GM10266 (cell line): Measurements from ENCODE around the gene KLRC3.
"Not testable (repeated sequence)": the region's sequence is repeated elsewhere in the genome, so short reads cannot be mapped to it uniquely, and the experiment has no call there.

Experiments used
- DNase-seq: peaks from one replicate; pipeline ENCODE4 v3.0.0; 2012; ENCODE audit errors: extremely low spot score
- TF ChIP-seq, protein P1 (sequence below): IDR thresholded peaks from 2 replicates; pipeline ENCODE4 v1.5.1; 2012; ENCODE audit warnings: mild to moderate bottlenecking, low read depth; ENCODE audit not compliant: control insufficient read depth, insufficient read depth; ENCODE audit errors: missing control alignments

Gene KLRC3

DNA sequence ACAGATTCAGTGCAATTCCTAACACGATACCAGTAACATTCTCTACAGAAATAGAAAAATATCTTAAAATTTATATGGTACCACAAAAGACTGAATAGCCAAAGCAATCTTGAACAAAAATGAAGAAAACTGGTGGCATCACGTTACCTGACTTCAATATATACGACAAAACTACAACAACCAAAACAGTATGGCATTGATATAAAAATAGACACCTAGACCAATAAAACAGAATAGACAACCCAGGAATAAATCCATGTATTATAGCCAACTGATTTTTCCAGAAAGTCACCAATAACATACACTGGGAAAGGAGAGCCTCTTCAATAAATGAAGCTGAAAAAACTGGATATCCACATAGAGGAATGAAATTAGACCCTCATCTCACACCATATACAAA, 36.2 kb downstream of the KLRC3 start:
- TF ChIP-seq, protein P1, sequence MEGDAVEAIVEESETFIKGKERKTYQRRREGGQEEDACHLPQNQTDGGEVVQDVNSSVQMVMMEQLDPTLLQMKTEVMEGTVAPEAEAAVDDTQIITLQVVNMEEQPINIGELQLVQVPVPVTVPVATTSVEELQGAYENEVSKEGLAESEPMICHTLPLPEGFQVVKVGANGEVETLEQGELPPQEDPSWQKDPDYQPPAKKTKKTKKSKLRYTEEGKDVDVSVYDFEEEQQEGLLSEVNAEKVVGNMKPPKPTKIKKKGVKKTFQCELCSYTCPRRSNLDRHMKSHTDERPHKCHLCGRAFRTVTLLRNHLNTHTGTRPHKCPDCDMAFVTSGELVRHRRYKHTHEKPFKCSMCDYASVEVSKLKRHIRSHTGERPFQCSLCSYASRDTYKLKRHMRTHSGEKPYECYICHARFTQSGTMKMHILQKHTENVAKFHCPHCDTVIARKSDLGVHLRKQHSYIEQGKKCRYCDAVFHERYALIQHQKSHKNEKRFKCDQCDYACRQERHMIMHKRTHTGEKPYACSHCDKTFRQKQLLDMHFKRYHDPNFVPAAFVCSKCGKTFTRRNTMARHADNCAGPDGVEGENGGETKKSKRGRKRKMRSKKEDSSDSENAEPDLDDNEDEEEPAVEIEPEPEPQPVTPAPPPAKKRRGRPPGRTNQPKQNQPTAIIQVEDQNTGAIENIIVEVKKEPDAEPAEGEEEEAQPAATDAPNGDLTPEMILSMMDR = no peak
- no peak for DNase-seq

DNA sequence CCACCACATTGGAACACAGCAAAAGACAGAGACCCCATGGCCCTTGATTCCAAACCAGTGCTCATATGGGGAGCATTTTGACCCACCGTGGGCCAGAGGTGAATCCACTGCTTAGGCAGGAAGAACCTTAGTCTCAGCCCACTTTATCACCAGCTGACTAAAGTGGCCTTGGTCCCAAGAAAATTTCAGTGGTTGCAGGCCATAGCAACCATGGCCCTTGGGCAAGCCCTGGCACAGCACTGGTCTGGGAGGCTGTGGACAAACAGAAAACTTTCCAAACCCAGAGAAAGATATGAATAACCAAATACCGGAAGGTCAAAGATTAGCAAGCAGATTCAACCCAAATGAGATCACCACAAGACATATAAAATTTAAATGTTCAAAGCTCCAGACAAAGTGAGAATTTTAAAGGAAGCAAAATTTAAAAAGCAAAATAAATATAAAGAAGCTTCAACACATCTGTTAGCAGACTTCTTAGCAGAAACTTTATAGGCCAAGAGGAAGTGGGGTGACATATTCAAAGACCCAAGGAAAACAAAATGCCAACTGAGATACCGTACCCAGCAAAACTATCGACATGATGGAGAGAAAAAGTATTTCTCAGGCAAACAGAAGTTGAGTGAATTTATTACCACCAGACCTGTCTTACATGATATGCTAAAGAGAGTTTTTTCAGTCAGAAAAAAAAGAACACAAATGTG, 38.3 kb downstream of the KLRC3 start:
- TF ChIP-seq, protein P1 = no peak
- DNase-seq = no peak

DNA sequence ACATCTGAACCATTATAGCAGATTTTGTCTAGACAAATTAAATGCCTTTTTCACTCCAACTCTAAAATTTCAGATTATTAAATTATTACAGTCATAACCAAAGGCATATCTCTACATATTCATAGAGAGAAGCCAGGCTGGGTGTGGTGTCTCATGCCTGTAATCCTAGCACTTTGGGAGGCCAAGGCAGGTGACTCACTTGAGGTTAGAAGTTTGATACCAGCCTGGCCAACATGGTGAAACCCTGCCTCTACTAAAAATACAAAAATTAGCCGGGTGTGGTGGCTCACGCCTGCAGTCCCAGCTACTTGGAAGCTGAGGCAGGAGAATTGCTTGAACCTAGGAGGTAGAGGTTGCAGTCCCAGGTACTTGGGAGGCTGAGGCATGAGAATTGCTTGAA, 41.7 kb downstream of the KLRC3 start:
- DNase-seq = not testable (repeated sequence)

DNA sequence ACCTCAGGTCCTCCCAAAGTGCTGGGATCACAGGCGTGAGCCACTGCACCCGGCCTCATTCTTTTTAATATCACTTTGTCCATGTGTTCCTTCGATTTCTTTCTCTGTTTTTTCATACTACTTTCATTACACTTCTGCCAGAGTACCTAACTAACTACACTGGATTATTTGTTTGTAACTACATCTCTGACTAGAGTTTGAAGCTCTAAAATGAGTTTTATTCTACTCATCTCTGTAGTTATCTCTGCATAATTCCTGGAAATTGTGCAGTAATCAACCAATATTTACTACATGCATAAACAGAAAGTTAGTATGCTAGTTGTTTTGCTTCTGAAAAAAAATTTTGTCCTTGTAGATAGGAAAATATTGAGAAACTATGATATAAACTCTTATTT, 45.8 kb downstream of the KLRC3 start:
- DNase-seq = no peak
- TF ChIP-seq, protein P1 = no peak

DNA sequence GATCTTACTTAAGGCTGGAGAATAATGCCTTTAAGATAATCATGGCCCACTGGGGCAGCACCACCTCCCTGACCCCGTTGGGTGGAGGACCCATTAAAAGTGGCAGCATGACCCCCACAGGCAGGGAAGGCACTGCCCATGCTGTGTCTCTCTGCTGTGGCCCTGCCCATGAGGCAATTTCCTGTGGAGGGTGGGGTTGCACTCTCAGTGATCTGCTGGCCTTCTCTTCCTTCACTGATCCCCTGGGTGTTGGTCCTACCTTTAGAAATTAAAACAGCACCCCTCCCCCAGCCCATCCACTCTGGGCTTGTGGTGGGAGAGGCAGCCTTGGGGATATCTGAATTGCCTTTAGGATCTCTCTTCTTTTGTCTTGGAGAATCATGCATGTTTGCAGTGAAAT, 47.8 kb downstream of the KLRC3 start:
- DNase-seq = no peak
- TF ChIP-seq, protein P1 = no peak

DNA sequence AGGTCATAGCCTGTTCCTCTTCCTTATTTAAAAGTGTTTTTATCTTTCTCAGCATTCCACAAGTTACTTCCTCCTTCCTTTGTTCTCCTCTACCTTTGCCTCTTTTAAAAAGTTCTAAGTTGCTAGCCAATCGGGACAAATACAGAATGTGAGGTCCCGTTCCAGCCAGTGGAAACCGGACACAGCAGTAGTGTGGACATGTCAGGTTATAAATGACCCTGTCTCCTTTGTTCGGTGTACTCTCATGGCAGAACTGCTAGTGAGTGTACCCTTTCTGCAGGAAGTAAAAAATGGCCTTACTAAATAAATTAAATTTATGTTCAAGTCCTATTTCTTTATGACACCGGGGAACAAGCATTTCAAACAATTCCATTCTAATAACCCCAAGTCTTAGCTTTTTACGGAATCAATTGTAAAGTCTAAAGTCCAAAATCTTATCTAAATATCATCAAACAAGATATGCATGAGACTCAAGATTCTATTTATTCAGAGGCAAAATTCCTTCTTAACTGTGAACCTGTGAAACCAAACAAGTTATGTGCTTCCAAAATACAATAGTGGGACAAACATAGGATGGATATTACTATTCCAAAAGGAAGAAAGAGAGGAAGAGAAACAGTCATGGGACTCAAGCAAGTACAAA, 48.4 kb downstream of the KLRC3 start:
- not testable (repeated sequence) for DNase-seq

DNA sequence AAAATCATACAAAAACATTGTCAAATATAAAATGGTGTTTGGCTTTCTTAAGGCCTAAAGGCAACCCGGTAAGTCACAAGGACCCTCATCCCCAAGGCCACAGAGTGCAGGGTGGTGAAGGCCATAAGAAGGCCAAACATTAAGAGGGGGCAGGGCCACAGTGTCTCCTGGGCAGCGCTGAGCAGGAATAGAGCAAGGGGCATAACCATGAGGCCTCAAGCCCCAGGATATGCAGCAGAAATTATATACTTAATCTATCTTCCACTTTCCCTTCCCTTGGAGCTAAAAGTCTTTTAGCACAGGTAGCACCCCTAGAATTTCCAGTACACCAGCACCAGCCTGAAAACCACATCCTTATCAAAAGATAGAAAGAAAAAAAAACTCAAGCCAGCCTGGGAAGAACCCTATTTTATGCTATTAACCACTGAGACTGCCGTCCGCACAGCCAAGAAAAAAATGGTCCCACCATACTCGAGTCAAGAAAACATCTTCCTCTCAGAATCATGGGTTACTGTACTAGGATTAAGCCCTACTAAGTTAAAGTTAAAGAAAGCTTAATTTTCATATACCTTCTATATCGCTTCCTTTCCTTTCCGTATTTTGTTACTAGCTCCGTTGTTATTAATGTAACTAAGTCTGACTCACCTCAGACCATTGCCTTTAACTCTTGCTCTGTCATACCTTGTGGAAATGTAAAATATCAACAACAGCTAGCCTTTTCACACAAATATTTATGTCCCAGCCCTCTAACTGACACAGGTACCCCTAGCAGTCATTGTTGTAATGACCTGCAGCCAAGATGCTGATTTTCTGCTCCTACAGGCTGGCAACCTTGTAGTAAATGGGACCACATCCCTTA, 50.6 kb downstream of the KLRC3 start:
- TF ChIP-seq, protein P1 = no peak
- no peak for DNase-seq
